Fibroblast of mammary gland (primary cell): ENCODE data around the gene TMEM63C.

Experiments used
- DNase-seq: peaks from one replicate; pipeline ENCODE4 v3.0.0-alpha.2; 2010; ENCODE audit warnings: low read depth
- H3K4me3 ChIP-seq: 2 replicates; pipeline ENCODE4 v1.5.1; 2011; ENCODE audit warnings: low read depth, mild to moderate bottlenecking, low read length, moderate library complexity; ENCODE audit not compliant: control insufficient read depth
- TF ChIP-seq, protein P1 (sequence below): conservative IDR thresholded peaks from 2 replicates; pipeline ENCODE4 v1.5.1; 2011; ENCODE audit warnings: low read depth, low read length, inconsistent platforms; ENCODE audit not compliant: control insufficient read depth, insufficient read depth

The TMEM63C gene

GRCh38 chr14:77290705-77291104 is 109.1 kb downstream of the TMEM63C start:
- TF ChIP-seq, protein P1, sequence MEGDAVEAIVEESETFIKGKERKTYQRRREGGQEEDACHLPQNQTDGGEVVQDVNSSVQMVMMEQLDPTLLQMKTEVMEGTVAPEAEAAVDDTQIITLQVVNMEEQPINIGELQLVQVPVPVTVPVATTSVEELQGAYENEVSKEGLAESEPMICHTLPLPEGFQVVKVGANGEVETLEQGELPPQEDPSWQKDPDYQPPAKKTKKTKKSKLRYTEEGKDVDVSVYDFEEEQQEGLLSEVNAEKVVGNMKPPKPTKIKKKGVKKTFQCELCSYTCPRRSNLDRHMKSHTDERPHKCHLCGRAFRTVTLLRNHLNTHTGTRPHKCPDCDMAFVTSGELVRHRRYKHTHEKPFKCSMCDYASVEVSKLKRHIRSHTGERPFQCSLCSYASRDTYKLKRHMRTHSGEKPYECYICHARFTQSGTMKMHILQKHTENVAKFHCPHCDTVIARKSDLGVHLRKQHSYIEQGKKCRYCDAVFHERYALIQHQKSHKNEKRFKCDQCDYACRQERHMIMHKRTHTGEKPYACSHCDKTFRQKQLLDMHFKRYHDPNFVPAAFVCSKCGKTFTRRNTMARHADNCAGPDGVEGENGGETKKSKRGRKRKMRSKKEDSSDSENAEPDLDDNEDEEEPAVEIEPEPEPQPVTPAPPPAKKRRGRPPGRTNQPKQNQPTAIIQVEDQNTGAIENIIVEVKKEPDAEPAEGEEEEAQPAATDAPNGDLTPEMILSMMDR: no peak
- H3K4me3 ChIP-seq: no peak overlapping the region
- no peak for DNase-seq

DNA sequence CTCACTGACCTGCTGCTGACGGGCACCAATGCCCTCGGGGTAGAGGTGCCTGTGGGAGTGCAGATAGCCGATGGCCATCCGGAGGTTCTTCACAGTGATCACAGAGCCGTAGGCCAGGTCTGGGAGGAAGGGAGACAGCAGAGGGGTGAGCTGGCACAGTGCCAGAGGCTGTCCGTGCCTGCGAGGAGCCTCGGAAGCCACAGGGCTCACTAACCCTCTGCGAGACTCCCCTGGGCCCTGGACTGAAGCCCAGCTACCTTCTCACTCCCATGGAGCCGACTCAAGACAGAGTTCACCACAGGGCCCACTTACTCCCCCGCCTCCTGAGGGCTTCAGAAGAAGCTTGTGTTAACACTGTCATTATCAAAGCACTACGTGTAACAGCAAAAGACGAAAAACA is 114.6 kb downstream of the TMEM63C start:
- no peak overlapping the region for H3K4me3 ChIP-seq
- no peak for DNase-seq
- TF ChIP-seq, protein P1: no peak

DNA sequence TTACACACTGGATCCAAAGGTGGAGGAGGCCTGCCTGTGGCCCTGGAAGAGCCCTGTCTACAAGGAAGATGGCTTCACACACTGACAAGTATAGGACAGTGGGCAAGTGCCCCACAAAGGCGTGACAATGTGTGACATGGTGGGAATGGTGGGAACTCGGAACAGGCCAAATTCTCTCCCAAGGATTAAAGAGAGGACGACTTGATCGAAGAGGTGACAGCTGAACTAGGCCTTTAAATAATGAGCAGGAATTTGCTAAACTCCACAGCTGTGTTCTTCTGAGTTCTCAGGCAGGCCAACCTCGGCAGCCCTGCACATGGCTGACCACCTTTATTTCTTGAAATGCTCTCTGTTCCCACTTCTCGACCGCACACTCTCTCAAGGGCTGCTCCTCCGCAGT is 115.3 kb downstream of the TMEM63C start:
- TF ChIP-seq, protein P1: no peak
- H3K4me3 ChIP-seq: no peak overlapping the region
- no peak for DNase-seq

GRCh38 chr14:77299771-77300170 is 118.2 kb downstream of the TMEM63C start:
- no peak overlapping the region for H3K4me3 ChIP-seq
- DNase-seq: no peak
- TF ChIP-seq, protein P1: no peak

DNA sequence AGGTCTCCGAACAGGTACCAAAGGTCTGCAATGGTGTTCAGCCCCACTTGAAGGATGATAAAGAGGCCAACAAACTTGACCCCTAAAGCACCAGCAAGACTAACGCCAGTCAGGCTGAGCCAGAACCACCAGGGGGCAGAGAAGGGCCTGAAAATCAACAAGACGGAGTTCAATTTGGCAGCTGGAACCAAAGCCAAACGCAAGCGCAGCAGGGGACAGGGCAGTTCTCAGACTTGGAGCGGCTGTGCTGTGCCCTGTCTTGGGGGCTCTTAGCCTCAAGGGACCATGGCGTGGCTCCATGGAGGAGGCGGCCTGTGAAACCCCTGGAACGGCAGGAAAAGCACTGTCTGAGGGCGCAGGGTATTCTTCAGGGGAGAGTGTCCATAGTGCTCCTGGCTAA is 119.5 kb downstream of the TMEM63C start:
- no peak overlapping the region for H3K4me3 ChIP-seq
- DNase-seq: peak; percentile 87
- TF ChIP-seq, protein P1: peak; percentile 91

DNA sequence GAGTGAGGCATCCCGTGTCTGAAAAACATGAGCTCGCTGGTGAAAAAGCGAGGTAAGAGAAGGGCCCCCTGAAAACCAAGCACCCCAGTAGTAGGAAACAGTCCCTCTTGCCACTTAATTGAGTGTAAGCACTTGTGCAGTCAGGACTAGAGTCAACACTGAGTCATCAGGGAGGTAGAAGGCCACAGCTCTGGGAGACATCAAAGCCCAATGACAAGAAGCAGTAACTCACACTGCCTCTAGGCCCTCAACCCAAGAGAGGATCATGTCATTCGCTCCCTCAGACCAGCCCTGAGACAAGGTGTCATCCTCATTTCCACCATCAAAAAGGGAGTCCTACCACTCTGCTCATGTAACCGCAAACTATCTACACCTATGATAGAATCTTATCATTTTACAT is 121.3 kb downstream of the TMEM63C start:
- H3K4me3 ChIP-seq: no peak overlapping the region
- TF ChIP-seq, protein P1: no peak
- DNase-seq: peak; percentile 81

- TF ChIP-seq, protein P1: no peak
- peak; percentile 97 for DNase-seq
- no peak overlapping the region for H3K4me3 ChIP-seq
Measured at GRCh38 chr14:77303417-77304156, 122.0 kb downstream of the TMEM63C start.
